Stomach (tissue), 9 donors: ENCODE measurements around the gene GCK. TPM values are rescaled to one million over a fixed set of nuclear protein-coding genes. Genes with fewer than 3 reads are reported as not detected.

Experiments used
- DNase-seq, 2 donors: peaks; one replicate each; pipeline versions ENCODE4 v3.0.0 to v3.0.0-alpha.2; 2013 to 2019
- H3K27ac ChIP-seq, 5 donors: fragments of 200-600 bp in 4 of 5; sonication (generic) in 4 of 5; one replicate each; pipeline ENCODE4 v1.5.1; 2013 to 2019; ENCODE audit warnings: mild to moderate bottlenecking in 1 of 5, moderate library complexity in 1 of 5
- H3K27me3 ChIP-seq, 3 donors: fragments of 200-600 bp; sonication (generic); one replicate each; pipeline ENCODE4 v1.5.1; 2017 to 2019; ENCODE audit warnings: mixed run types in 1 of 3
- H3K36me3 ChIP-seq, 4 donors: fragments of 200-600 bp; sonication (generic); 1 replicate in 3 of 4; 2 replicates in 1 of 4; pipeline ENCODE4 v1.5.1; 2016 to 2019
- H3K4me1 ChIP-seq, 4 donors: fragments of 200-600 bp; sonication (generic); one replicate each; pipeline ENCODE4 v1.5.1; 2016 to 2019
- H3K4me3 ChIP-seq, 4 donors: fragments of 200-600 bp; sonication (generic) in 3 of 4; one replicate each; pipeline ENCODE4 v1.5.1; 2016 to 2019; ENCODE audit warnings: mild to moderate bottlenecking in 1 of 4
- H3K9me3 ChIP-seq, 4 donors: fragments of 200-600 bp; sonication (generic); one replicate each; pipeline ENCODE4 v1.5.1; 2016 to 2019
- CTCF ChIP-seq, 7 experiments: fragments of 450-650 bp in 4 of 7; fragments of 200-600 bp in 3 of 7; sonication (generic) in 3 of 7; IDR thresholded peaks; one replicate each; pipeline ENCODE4 v1.5.1; 2016 to 2019; ENCODE audit warnings: antibody characterized with exemption in 7 of 7, control low read depth in 2 of 7, mild to moderate bottlenecking in 1 of 7
- EP300 ChIP-seq: sonication (generic); formaldehyde crosslinking; IDR thresholded peaks from one replicate; pipeline ENCODE4 v1.6.1; 2017; ENCODE audit warnings: antibody characterized with exemption
- POLR2A ChIP-seq, 4 donors: fragments of 450-650 bp; IDR thresholded peaks; one replicate each; pipeline ENCODE4 v1.6.1; 2016; ENCODE audit warnings: antibody characterized with exemption in 4 of 4, control low read depth in 2 of 4, mild to moderate bottlenecking in 1 of 4, moderate library complexity in 1 of 4
- POLR2AphosphoS5 ChIP-seq, 3 donors: sonication (generic); formaldehyde crosslinking; IDR thresholded peaks; one replicate each; pipeline ENCODE4 v1.6.1; 2016; ENCODE audit warnings: antibody characterized with exemption in 3 of 3
- WGBS, 5 donors: extraction: QIAGEN DNeasy Blood & Tissue Kit in 3 of 5; methylation state at CpG; one replicate each; pipeline versions ENCODE4 v1.1.5 to v1.1.7; 2013 to 2018; 5-methylcytosine and 5-hydroxymethylcytosine counted together
- intact Hi-C: fragments of 100-400 bp; cut with DNase I; formaldehyde crosslinking; loops from one replicate; pipeline ENCODE4 v1.15.1; 2023; ENCODE audit warnings: low total_unique reads
- polyA plus RNA-seq, 3 donors: library from polyadenylated mRNA; stranded (reverse); fragments of 200-250 nt; gene quantifications; one replicate each; pipeline ENCODE4 v1.2.3, GENCODE V29; 2013
- total RNA-seq, 5 donors: library from RNA; depleted of rRNA; stranded (reverse); fragments of >200 nt; gene quantifications; one replicate each; pipeline versions ENCODE4 v1.1.0 to v1.2.3, GENCODE V29; 2014 to 2016
- donor health status: healthy with polysubstance abuse.
- donor health status: Bipolar disorder and iron deficiency.
- donor health status: healthy.

The GCK gene
- total and polyA plus RNA-seq, 8 donors = 0.55 to 1.9 (median 1.1) TPM; not detected in 4

DNA sequence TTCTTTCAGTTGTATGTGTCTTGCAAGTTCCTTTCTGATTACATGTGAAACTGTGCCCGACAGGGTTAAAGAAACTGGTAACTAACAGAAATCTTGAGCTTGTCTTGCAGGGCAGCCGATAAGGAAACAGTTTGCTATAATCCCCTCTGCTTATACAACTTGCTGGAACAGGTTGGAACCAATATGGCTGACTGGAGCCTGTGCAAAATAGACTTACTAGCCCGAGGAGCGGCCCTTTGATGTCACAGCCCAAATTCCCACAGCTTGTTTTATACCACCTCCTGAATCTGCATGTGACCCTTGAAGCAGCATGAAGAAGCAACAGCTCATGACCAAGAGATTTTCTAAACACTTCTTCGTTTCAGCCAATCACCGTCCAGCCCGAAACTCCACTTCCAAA is 8.2 kb upstream of the GCK start:
- no peak for DNase-seq
- H3K36me3 ChIP-seq = no peaks in the 10 kb centered on the region
- peaks cover 6 to 12% (median 11%) of the 10 kb centered on the region in 4 donors for H3K4me1 ChIP-seq
- H3K9me3 ChIP-seq = no peaks in the 10 kb centered on the region
- intact Hi-C loops = loop anchor here (10.0 kb wide), 1 partner anchor 123 kb away; no protein-coding TSS in a partner anchor
- WGBS, 5 donors = 76 to 80% (median 79%) methylated on average over 7 of the region's 7 CpGs
- peaks cover 0 to 24% (median 0%) of the 10 kb centered on the region in 3 donors for H3K27me3 ChIP-seq
- H3K4me3 ChIP-seq = no peak overlapping the region
- H3K27ac ChIP-seq = no peak overlapping the region
- TF ChIP-seq EP300 (no peak), CTCF (IDR thresholded peaks at IDR 0.05) (no peak), POLR2AphosphoS5 (IDR thresholded peaks at IDR 0.05) (no peak), POLR2A (IDR thresholded peaks at IDR 0.05) (no peak)

DNA sequence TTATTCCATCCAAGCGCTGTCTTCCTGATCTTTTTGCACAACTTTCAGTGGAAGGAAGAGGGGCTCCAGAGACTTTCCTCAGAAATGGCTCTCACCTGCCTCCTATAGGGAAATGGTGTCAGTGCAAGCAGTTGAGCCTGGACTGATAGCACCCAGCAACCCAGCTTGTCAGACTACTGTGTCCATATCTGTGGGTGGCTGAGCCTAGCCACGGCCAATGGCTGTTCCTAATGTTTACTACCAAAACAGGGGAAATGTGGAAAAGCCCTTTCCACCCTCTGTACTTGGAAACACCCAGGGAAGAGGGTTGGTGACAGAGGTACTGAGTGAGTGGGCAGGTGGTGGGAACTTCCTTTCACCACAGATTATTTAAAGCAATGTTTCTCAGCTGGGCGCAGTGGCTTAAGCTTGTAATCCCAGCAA is 7.2 kb upstream of the GCK start:
- Histone ChIP-seq H3K4me3 (no peak overlapping the region), H3K27ac (no peak overlapping the region), H3K36me3 (no peaks in the 10 kb centered on the region), H3K9me3 (no peaks in the 10 kb centered on the region), H3K27me3 (peaks cover 0 to 32% (median 0%) of the 10 kb centered on the region in 3 donors), H3K4me1 (peaks cover 0 to 2% (median 1%) of the 10 kb centered on the region in 4 donors)
- intact Hi-C loops = loop anchor here (10.0 kb wide), 1 partner anchor 122 kb away; no protein-coding TSS in a partner anchor
- TF ChIP-seq POLR2A (IDR thresholded peaks at IDR 0.05) = no peak
- no peak for TF ChIP-seq EP300
- TF ChIP-seq CTCF (IDR thresholded peaks at IDR 0.05) = peak in 5 of 7 experiments; percentile 17 to 59 (median 49)
- peak in 1 of 2 donors; percentile 78 for DNase-seq
- 32 to 44% (median 41%) methylated on average over 3 of the region's 3 CpGs for WGBS, 5 donors

GRCh38 chr7:44195889-44196288 is 6.7 kb upstream of the GCK start:
- Histone ChIP-seq H3K27ac (no peak overlapping the region), H3K9me3 (no peaks in the 10 kb centered on the region), H3K36me3 (no peaks in the 10 kb centered on the region), H3K4me3 (no peak overlapping the region), H3K27me3 (peaks cover 0 to 32% (median 0%) of the 10 kb centered on the region in 3 donors), H3K4me1 (no peaks in the 10 kb centered on the region)
- WGBS, 5 donors = 42 to 67% (median 52%) methylated on average over 1 of the region's 1 CpG
- intact Hi-C loops = loop anchor here (10.0 kb wide), 1 partner anchor 121 kb away; no protein-coding TSS in a partner anchor
- TF ChIP-seq POLR2A (IDR thresholded peaks at IDR 0.05) (no peak), POLR2AphosphoS5 (IDR thresholded peaks at IDR 0.05) (no peak), EP300 (no peak), CTCF (IDR thresholded peaks at IDR 0.05) (no peak)
- no peak for DNase-seq

GRCh38 chr7:44194562-44195145 is 5.4 kb upstream of the GCK start:
- Histone ChIP-seq H3K9me3 (no peaks in the 10 kb centered on the region), H3K27me3 (peaks cover 0 to 32% (median 0%) of the 10 kb centered on the region in 3 donors), H3K36me3 (no peaks in the 10 kb centered on the region), H3K4me1 (no peaks in the 10 kb centered on the region), H3K27ac (no peak overlapping the region), H3K4me3 (no peak overlapping the region)
- no peak for DNase-seq
- intact Hi-C loops = loop anchor here (10.0 kb wide), 1 partner anchor 120 kb away; no protein-coding TSS in a partner anchor
- TF ChIP-seq POLR2A (IDR thresholded peaks at IDR 0.05) = no peak
- TF ChIP-seq CTCF (IDR thresholded peaks at IDR 0.05) = no peak
- TF ChIP-seq POLR2AphosphoS5 (IDR thresholded peaks at IDR 0.05) = no peak
- TF ChIP-seq EP300 = no peak
- 69 to 91% (median 84%) methylated on average over 3 of the region's 3 CpGs for WGBS, 5 donors
